Non-pigmented ciliary epithelial cell (primary cell): ENCODE data around the gene FGGY.
"Not testable (repeated sequence)": the region's sequence is repeated elsewhere in the genome, so short reads cannot be mapped to it uniquely, and the experiment has no call there.

Experiments used
- DNase-seq: peaks from one replicate; pipeline ENCODE4 v3.0.0-alpha.2; 2010; ENCODE audit warnings: low read depth

Gene FGGY

DNA sequence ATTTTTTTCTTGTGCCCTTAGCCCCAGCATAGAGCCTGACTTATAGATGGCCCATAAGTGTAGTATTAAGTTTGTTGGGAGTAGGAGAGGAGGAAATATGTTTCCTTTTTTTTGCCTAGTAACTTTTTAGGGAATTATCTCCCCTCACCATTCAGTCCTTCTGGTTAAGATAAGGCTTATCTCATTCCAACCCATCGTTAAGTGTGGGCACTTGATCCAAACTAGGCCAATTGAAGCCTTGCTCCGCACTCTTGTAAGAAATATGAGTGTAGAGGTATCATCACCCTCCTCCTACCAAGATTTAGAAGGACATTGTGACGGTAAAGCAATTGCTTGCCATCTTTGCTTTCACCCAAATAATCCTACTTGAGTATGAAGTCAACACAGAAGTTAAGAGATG, 8.8 kb upstream of the FGGY start:
- DNase-seq = no peak

- DNase-seq = no peak
These were observed 7.3 kb upstream of the FGGY start for GRCh38 chr1:59289570-59289969.

DNA sequence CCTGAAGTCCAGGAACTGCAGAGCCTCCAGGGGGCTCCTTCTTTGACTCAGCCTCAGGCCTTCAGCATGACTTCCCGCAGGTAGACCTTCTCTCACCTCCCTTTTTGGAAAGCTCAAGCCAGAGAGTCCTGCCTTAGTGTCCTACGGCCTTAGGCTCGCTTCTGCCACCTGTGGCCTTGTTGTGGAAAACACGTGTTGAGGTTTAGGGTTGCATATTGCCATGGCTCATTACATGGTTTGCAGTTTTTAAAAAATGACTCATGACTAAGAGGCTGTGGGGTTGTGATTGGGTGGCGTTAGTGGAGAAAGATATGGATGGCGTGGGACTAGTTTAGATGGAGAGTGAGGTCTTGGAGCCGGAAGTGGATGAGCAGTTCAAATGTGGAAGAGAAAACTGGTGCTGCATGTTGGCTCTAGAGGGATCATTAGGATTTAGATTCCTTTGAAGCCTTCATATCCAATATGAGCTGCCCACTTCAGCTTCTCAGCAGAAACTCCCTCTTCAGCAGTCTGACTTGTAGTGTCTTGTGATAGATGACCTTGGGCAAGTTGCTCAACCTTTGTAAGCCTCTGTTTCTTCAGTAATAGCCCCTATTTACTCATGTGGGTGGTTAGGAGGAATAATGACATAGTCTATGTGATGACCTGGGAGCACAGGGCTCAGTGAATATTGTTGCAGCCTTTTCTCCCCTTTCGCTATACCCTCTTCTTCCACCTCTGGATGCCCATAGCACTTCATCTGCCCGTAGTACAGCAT, 6.5 kb upstream of the FGGY start:
- no peak for DNase-seq

DNA sequence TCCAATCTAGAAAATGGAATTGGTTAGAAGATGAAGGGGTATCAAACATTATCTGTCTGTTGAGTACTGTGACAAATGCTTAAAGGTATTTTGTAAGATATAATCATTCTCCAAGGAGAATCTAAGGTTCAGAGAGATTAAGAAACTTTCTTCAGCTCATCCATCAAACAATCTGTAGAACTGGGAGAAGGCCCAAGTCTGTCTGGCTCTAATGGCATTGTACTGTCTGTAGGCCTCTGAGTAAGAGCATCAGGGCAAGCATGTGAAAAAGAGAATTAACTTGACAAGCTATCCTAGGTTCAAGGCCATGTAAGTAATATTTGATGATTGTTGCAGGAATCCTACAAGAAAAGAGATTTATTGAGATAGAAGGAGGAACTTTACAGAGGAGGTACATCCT, 5.3 kb upstream of the FGGY start:
- no peak for DNase-seq

DNA sequence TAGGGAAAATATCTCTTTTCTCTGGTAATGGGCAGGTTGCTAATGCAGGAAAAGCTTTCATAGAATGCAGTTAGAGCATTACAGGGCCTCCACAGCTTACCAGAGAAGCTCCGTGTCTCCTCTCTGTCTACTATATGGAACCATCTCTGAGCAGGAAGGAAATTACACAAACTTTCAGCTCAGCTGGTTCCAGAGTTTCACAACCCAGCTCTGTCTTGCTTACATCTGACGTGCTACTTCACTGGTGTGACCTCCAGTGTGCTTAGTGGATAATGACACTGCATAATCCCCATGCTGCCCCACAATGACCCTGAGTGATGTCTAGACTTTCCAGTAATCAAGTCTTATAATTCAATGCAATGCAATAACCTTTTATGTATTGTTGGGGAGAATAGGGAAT, 4.3 kb upstream of the FGGY start:
- no peak for DNase-seq

DNA sequence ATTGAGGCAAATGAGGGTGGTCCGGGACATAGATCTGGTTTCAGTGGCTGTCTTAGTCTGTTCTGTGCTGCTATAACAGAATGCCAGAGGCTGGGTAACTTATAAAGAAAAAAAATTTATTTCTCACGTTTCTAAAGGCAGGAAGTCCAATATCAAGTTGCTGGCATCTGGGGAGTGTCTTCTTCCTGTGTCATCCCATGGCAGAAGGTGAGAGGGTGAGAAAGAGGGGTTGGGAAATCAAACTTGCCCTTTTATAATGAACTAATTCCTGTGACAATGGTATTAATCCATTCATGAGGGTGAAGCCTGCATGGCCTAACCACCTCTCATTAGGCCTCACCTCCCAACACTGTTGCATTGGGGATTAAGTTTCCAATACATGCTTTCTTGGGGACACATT, 3.7 kb upstream of the FGGY start:
- no peak for DNase-seq

GRCh38 chr1:59293849-59294248, 3.0 kb upstream of the FGGY start:
- DNase-seq = no peak

DNA sequence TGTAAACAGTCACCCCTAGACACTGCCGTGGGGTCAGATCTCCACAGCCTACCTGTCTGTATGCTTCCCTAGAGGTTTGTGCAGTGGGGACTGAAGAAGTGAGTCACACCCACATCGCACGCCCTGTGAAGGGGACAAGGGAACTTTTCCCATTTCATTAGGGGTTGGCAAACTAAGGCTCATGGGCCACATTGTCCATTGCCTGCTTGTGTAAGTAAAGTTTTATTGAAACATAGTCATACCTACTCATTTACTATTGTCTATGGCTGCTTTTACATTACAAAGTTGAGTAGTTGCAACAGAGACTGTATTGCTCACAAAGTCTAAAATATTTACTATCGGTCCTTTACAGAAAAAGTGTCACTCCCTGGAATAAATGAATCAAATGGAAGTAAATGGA, 2.5 kb upstream of the FGGY start:
- no peak for DNase-seq

DNA sequence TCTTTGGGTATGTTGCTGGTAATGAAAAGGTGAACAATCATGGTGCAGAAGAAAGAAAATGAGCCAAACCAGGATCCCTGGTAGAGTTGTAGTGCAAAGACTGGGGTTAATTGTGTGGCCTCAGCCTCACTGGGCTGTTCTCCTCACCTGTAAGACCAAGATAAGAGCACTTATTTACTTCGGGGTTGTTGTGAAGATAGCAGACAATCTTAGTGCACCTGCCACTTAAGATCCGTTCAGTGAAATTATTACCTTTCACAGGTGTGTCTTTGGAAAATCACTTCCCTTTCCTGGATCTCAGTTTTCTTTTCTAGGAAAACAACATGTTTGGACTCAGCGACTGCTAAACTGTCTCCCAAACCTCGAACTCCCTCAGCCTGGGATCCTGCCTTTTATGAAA, 1.3 kb upstream of the FGGY start:
- DNase-seq = no peak

DNA sequence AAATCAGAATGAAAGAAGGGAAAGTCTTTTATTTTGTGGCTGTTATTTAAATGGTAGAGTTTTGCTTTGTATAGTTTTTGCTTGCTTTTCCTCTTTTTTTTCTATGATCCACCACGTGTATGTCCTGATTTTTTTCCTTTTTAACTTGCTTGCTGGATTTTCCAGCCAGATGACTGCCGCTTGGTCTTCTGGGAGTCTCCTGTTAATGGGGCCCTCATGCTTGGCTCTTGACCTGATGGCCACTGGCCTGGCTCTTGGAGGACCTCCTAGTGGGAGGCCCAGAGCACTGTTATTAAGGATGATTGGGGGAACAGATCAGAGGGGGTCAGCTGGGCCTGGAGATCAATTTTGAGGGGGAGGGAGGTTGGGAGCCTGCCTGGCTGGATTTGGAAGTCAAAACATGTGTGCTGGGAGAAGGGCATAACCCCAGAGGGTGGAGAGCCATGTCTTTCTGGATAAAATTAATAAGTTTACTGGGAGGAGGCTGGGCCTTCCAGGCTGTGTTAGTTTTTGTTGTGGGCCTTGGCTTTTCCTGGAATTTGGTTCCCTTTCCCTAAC, 1.2 kb downstream of the FGGY start:
- no peak for DNase-seq

DNA sequence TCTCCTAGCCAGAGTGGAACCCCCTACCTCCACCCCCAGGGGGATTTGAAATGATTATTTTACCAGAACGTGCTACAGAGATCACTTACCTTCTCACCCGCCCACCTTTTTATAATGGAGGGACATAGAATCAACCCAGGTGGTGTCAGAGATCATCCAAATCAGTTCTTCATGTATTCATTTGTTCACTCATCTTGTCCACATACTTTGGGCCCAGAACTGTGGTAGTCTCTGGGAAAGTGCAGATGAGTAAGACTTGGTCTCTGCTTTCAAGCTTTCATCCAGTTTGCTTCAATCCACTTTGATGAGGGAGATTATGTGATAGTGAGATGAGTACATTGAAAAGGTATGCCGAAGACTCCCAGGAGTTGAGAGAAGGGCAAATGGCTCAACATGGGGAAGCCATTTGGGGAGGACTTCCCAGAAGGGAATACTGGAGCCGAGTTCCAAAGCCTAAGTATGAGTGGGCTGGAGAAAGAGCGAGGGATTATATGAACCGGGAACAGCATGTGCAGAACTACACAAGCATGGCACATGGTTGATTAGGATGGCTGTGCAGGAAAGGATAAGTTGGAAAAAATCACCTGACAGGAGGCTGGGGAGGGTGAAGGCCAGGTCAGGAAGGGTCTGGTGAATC, 1.9 kb downstream of the FGGY start:
- peak; percentile 52 for DNase-seq

GRCh38 chr1:59299670-59300069, 2.8 kb downstream of the FGGY start:
- DNase-seq = not testable (repeated sequence)

DNA sequence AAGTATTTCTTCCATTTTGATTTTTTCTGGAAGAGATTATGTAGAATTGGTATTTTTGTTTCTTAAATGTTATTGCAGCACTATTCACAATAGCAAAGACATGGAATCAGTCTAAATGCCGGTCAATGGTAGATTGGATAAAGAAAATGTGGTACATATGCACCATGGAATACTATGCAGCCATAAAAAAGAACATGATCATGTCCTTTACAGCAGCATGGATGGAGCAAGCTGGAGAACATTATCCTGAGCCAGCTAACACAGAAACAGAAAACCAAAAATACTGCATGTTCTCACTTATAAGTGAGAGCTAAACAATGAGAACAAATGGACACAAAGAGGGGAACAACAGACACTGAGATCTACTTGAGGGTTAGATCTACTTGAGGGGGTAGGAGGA, 5.4 kb downstream of the FGGY start:
- no peak for DNase-seq

GRCh38 chr1:59302871-59303270, 6.0 kb downstream of the FGGY start:
- DNase-seq = no peak

- DNase-seq = no peak
These were observed 8.3 kb downstream of the FGGY start for GRCh38 chr1:59305188-59305587.

DNA sequence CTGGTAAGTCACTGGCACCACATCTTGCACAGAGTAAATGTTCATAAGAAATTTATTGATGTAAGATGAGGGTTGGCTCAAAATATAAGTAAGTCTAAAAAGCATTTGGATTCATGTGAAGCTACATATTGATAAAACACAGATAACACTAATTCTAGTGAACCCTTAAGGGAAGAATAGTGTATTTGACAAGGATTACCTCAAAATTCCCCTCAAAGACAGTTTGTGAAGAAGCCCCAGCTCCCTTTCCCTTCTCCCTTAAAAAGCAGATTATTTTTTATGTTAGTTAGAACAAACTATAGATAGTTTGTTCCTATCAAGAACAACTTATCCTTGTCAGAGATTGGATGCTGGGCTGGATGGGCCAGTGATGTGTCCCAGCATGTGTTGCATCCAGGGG, 10.7 kb downstream of the FGGY start:
- DNase-seq = no peak

DNA sequence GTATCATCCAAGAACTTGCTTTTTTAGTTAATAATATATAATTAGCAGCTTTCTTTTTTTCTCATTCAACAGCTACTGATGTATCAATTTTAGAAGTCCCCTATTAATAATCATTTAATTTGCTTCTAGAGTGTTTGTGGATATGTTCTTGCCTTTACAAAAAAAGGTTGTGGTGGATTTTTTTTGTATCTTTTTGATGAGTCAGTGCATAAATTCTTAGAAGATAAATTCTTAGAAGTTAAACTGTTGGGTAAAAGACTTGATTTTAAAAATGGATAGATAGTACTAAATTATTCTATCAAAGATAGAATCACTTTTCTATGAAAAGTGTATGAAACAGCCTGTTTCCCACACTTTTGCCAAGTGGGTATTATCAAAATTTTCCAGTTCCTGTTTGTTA, 11.9 kb downstream of the FGGY start:
- DNase-seq = no peak

GRCh38 chr1:59309392-59309791, 12.5 kb downstream of the FGGY start:
- no peak for DNase-seq

GRCh38 chr1:59309795-59310548, 13.1 kb downstream of the FGGY start:
- no peak for DNase-seq

DNA sequence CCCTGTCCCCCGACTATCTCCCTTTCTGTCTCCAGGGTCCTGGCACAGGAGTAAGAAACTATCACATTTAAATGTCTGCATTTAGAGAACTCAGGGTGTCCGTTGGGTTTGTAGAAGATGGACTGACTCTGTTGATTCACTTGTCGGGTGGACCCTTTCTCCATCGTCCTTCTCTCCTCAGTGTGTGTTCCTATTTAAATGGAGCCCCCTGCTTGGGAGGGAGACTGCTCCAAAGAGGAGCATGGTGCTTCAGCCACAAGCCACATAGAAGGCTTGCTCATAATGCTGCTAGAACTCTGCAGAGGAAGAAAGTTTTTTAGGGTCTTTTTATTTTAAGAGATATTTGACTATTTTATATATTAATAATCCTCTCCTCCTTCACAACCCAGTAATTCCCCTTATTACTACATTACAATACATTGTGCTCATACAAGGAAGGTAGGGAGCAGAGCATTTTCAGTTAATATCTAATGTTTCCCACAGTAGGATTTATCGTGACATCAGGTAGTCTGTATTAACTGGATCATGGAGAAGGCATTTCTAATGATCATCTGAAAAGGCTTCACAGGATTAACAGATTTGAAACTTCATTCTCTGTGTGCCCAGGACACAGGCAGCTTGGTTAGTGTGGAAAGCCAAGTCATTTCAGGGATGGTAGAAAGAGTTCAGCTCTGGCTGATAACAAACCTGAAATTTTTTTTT, 13.8 kb downstream of the FGGY start:
- DNase-seq = no peak

- DNase-seq = no peak
These were observed 18.1 kb downstream of the FGGY start for GRCh38 chr1:59314776-59315528.
